MCF 10A (cell line): ENCODE data around the gene RBM38. TPM values are rescaled to one million over a fixed set of nuclear protein-coding genes. Genes with fewer than 3 reads are reported as not detected.

Experiments used
- BruUV-seq: library from RNA; stranded (reverse); fragments of 400-500 nt; replicated peaks from 2 replicates; lab custom pipeline; 2021; lab: Mats Ljungman, UMichigan
- CTCF ChIA-PET: fragments of 300-600 bp; sonication (Branson Sonifier 250); formaldehyde crosslinking; extraction: SDS; loops from one replicate; lab custom pipeline; 2021; ENCODE audit warnings: antibody characterized with exemption, inconsistent platforms; lab: Yijun Ruan, JAX
- POLR2A ChIA-PET: fragments of 300-600, 350-650 bp; sonication (Branson Sonifier 250); formaldehyde crosslinking; extraction: SDS; loops from one replicate; lab custom pipeline; 2020; ENCODE audit warnings: antibody characterized with exemption, inconsistent platforms; lab: Yijun Ruan, JAX
- DNase-seq: peaks from one replicate; pipeline ENCODE4 v3.0.0-alpha.2; 2018; ENCODE audit not compliant: unreplicated experiment
- H3K27ac Mint-ChIP-seq: one replicate; pipeline ENCODE4 v1.8.0; 2022; ENCODE audit warnings: mild to moderate bottlenecking, low read depth, mixed read lengths; ENCODE audit not compliant: unreplicated experiment
- H3K27me3 Mint-ChIP-seq: one replicate; pipeline ENCODE4 v1.8.0; 2022; ENCODE audit warnings: mixed read lengths; ENCODE audit not compliant: insufficient read depth, unreplicated experiment
- H3K36me3 Mint-ChIP-seq: one replicate; pipeline ENCODE4 v1.8.0; 2022; ENCODE audit warnings: mild to moderate bottlenecking, moderate library complexity, mixed read lengths; ENCODE audit not compliant: insufficient read depth, unreplicated experiment
- H3K4me1 Mint-ChIP-seq: one replicate; pipeline ENCODE4 v1.8.0; 2022; ENCODE audit warnings: mixed read lengths; ENCODE audit not compliant: insufficient read depth, unreplicated experiment
- H3K4me3 Mint-ChIP-seq: one replicate; pipeline ENCODE4 v1.8.0; 2022; ENCODE audit warnings: mild to moderate bottlenecking, moderate library complexity, mixed read lengths; ENCODE audit not compliant: unreplicated experiment
- H3K9me3 Mint-ChIP-seq: one replicate; pipeline ENCODE4 v1.8.0; 2022; ENCODE audit warnings: mixed read lengths; ENCODE audit not compliant: unreplicated experiment
- intact Hi-C: fragments of 100-400 bp; cut with micrococcal nuclease; formaldehyde crosslinking; loops from 2 replicates; pipeline ENCODE4 v1.14.1; 2022
- total RNA-seq: library from RNA; stranded (reverse); gene quantifications from 2 replicates; pipeline ENCODE4 v1.2.3, GENCODE V29; 2022
- TF ChIP-seq, protein P1 (sequence below): fragments of 200-600 bp; IDR thresholded peaks from one replicate; pipeline ENCODE4 v1.8.0; 2022; ENCODE audit warnings: antibody characterized with exemption, mild to moderate bottlenecking; ENCODE audit not compliant: unreplicated experiment

RBM38 gene
- total RNA-seq, 1 experiment from 2014 or later: 5.1 TPM

DNA sequence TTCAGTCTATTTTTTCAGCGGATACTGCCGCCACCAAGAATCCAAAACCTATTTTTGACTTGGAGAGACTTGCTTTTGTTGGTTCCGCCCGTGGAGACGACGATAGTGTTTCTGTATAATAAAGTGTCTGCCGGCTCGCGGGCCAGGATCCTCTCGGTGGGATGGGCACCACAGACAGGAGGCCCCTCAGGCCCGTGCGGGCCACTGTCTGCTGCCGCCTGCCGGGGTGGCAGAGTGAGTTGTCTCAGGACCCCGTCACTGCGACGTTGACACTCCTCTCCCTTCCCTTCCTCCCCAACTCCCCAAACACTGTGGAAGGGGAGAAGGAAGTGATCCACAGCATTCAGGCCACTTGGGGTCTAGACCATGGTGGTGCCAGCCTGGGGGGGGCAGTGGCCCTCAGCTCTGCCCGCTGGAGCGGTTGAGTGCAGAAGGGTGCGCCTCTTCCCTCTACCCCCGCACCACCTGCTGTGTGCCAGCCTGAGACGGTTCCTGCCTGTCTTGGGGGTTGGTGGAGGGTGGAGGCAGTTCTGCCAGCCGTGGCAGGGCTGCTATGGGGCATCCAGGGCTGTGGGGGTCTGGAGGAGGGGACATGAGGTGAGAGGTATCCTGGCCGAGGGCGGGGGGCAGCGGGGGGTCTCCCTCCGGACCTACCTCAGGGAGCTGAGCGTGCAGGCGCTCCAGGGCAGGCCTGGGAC lies 17.5 kb downstream of the RBM38 start:
- no peak for DNase-seq
- H3K4me1 Mint-ChIP-seq: no peaks in the 10 kb centered on the region
- H3K27ac Mint-ChIP-seq: no peak overlapping the region
- H3K4me3 Mint-ChIP-seq: no peak overlapping the region
- intact Hi-C loops: no loop called here
- no TSS peak for BruUV-seq
- no peaks in the 10 kb centered on the region for H3K27me3 Mint-ChIP-seq
- TF ChIP-seq, protein P1, sequence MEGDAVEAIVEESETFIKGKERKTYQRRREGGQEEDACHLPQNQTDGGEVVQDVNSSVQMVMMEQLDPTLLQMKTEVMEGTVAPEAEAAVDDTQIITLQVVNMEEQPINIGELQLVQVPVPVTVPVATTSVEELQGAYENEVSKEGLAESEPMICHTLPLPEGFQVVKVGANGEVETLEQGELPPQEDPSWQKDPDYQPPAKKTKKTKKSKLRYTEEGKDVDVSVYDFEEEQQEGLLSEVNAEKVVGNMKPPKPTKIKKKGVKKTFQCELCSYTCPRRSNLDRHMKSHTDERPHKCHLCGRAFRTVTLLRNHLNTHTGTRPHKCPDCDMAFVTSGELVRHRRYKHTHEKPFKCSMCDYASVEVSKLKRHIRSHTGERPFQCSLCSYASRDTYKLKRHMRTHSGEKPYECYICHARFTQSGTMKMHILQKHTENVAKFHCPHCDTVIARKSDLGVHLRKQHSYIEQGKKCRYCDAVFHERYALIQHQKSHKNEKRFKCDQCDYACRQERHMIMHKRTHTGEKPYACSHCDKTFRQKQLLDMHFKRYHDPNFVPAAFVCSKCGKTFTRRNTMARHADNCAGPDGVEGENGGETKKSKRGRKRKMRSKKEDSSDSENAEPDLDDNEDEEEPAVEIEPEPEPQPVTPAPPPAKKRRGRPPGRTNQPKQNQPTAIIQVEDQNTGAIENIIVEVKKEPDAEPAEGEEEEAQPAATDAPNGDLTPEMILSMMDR: no peak
- ChIA-PET CTCF (interaction anchor here (0.6 to 1.0 kb wide), 2 partner anchors 62 to 95 kb away, joined by 3 read pairs; no protein-coding TSS in a partner anchor), POLR2A (interaction anchor here (0.7 kb wide), 1 partner anchor 780 kb away, joined by 3 read pairs; no protein-coding TSS in a partner anchor)
- H3K9me3 Mint-ChIP-seq: no peaks in the 10 kb centered on the region
- H3K36me3 Mint-ChIP-seq: no peaks in the 10 kb centered on the region

DNA sequence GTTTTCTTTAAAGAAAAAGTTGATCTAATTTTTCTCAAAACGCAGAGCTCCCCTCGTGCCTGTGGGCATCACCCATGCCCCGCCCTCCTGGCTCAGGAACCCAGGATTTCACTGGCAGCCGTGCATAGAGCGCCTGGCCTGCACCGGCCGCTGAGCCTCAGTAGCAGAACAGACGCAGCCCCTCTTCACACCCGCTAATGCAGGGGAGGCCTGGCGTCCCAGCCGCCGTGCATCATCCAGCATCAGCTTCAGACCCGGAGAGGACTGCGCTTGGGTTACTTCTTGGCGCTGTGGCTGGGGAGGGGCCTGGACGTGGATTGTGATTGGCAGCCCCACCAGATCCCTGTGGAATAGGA lies 18.1 kb downstream of the RBM38 start:
- H3K4me1 Mint-ChIP-seq: no peaks in the 10 kb centered on the region
- no peak overlapping the region for H3K27ac Mint-ChIP-seq
- ChIA-PET POLR2A (no interaction called here), CTCF (interaction anchor here (0.6 to 1.0 kb wide), 2 partner anchors 62 to 95 kb away, joined by 3 read pairs; no protein-coding TSS in a partner anchor)
- no peaks in the 10 kb centered on the region for H3K27me3 Mint-ChIP-seq
- TF ChIP-seq, protein P1: no peak
- no peaks in the 10 kb centered on the region for H3K9me3 Mint-ChIP-seq
- no peak overlapping the region for H3K4me3 Mint-ChIP-seq
- H3K36me3 Mint-ChIP-seq: no peaks in the 10 kb centered on the region
- BruUV-seq: no TSS peak
- intact Hi-C loops: no loop called here
- no peak for DNase-seq

DNA sequence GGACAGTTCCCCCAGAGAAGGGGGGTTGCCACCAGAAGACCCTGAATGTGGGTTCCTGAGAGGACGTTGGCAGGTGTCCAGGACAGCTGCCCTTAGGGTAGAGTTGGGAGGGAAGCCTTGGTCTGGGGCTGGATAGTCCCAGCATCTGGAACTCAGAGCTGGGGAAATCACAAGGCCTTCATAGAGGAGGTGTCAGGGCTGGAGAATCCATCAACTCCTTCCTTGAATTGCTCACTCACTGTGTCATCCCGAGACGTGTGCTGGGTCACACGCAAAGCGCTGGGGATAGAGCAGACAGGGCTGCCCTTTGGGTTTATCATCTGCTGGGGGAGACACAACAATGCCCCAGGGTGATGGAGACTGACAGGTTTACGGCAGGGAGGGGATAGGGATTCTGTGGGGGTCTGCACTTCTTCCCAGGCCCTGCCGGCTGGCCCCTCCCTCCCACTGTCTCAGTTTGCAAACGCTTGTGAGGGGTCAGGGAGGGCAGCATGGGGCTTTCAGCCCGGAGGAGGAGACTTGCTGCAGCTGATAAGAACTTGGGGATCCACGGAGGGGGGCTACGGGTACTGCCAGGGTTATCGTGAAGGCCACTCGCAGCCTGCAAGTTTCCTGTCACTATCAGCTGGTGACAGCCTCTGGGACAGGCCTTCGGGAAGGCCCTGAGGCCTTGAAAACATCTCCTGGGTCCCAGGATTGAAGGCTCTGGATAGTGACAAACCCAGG lies 18.6 kb downstream of the RBM38 start:
- Mint-ChIP-seq H3K4me1 (no peaks in the 10 kb centered on the region), H3K9me3 (no peaks in the 10 kb centered on the region), H3K36me3 (no peaks in the 10 kb centered on the region), H3K27ac (no peak overlapping the region), H3K4me3 (no peak overlapping the region), H3K27me3 (no peaks in the 10 kb centered on the region)
- TF ChIP-seq, protein P1: no peak
- ChIA-PET CTCF (interaction anchor here (0.6 to 1.0 kb wide), 2 partner anchors 61 to 94 kb away, joined by 3 read pairs; no protein-coding TSS in a partner anchor), POLR2A (no interaction called here)
- BruUV-seq: no TSS peak
- no peak for DNase-seq
- intact Hi-C loops: no loop called here

DNA sequence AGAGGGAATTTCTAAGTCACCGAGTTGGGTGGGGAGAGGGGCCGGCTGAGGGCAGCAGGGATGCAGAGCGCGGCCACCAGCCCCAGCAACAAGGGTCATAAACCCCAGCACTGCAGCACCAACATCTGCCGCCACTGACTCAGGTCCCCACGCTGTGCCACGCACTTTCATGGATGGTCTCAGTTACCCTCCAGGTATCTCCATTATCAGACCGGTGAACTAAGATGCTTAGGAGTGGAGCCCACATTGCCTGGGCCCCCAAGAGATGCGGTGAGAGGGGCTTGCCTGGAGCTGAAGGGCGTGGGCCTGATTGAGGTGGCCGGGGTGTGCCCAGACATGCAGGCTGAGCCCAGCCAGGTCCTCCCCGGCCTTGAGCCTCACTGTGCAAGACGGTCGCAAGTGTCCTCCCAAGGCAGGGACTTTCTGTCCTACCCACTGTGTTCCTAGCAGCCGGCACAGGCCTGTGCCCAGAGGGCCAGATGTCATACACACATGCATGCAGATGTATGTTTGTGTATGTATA lies 19.3 kb downstream of the RBM38 start:
- DNase-seq: no peak
- Mint-ChIP-seq H3K4me3 (no peak overlapping the region), H3K4me1 (no peaks in the 10 kb centered on the region), H3K9me3 (no peaks in the 10 kb centered on the region), H3K36me3 (no peaks in the 10 kb centered on the region), H3K27ac (no peak overlapping the region), H3K27me3 (no peaks in the 10 kb centered on the region)
- POLR2A ChIA-PET: no interaction called here
- TF ChIP-seq, protein P1: no peak
- intact Hi-C loops: no loop called here
- CTCF ChIA-PET: no interaction called here
- BruUV-seq: no TSS peak
